ENCODE data around the gene TTLL12. TPM values are rescaled to one million over a fixed set of nuclear protein-coding genes. Genes with fewer than 3 reads are reported as not detected.

Gene TTLL12
- polyA plus RNA-seq, 1 donor (not counting 4 experiments of a cell fraction or from before 2014, with no cell fraction given), result 22.1 TPM

DNA sequence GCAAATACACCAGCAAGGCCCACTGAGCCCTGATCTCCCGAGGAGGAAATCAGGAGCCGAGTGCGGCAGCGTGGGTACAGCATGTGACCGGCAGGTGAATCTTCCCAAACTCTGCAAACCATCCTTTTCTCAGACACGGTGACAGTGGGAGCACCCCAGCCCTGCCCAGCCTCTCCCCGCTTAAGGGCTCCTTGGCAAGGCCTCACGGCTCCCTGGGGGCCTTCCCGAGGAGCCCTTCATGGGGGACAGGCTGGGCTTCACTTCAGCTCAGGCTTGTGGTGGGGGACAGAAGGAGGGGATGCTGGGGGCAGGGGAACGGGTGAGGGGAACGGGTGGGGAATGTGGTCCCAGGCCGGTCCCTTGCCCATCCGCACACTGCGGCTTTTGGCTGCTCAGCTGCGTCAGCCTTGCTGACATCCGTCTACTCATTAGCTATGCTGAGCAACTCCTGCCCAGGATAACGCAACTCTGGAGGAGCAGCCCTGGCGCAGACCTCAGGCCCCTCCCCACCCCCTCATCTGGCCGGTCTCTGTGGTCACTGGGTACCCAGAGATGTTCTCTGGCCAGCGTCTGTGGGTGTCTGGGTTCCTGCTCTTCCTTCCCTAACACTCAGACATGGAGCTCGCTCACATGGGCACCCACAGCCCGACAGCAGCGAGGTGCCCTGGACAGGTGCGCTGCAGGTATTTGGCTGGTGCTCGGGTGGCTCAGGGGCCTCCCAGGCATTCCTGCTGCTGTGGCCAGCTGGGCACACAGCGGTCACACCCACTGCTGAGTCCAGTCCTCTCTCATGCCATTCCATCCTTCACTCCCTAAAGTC, 22.0 kb upstream of the TTLL12 start:
- Histone ChIP-seq H3K27me3 (ENCODE audit: control insufficient read depth, extremely low read depth, insufficient read depth, low read length) (peaks cover 15% of the 10 kb centered on the region), H3K9ac (ENCODE audit: control insufficient read depth, extremely low read depth, insufficient read depth, low read length) (no peak overlapping the region), H3K9me3 (ENCODE audit: control insufficient read depth, low read depth, low read length) (no peaks in the 10 kb centered on the region), H4K20me1 (ENCODE audit: control insufficient read depth, extremely low read depth, insufficient read depth, low read length) (no peaks in the 10 kb centered on the region), H3K4me1 (ENCODE audit: control insufficient read depth, extremely low read depth, insufficient read depth, low read length) (no peaks in the 10 kb centered on the region), H3K9me1 (ENCODE audit: control insufficient read depth, extremely low read depth, insufficient read depth, low read length) (no peaks in the 10 kb centered on the region), H2AFZ (ENCODE audit: control insufficient read depth, low read length) (no peak overlapping the region), H3K4me2 (ENCODE audit: control insufficient read depth, extremely low read depth, insufficient read depth, low read depth, low read length) (no peak overlapping the region), H3K27ac (ENCODE audit: control insufficient read depth, insufficient read depth, low read length) (no peak overlapping the region), H3K4me3 (ENCODE audit: control insufficient read depth in 2 of 3, extremely low read depth in 1 of 3, insufficient read depth in 2 of 3, low read depth in 1 of 3, low read length in 3 of 3) (no peak overlapping the region), H3K36me3 (ENCODE audit: control insufficient read depth in 2 of 2, extremely low read depth in 1 of 2, insufficient read depth in 2 of 2, low read length in 2 of 2) (no peaks in the 10 kb centered on the region), H3K79me2 (ENCODE audit: control insufficient read depth, insufficient read depth, low read length) (no peaks in the 10 kb centered on the region)
- DNase-seq (ENCODE audit: low read depth, low spot score) (no peak), FAIRE-seq (no peak)
- no peak for TF ChIP-seq CTCF (optimal IDR thresholded peaks at IDR 0.05 in 1 of 3, IDR thresholded peaks at IDR 0.05 in 1 of 3, conservative IDR thresholded peaks at IDR 0.05 in 1 of 3; ENCODE audit: extremely low read depth in 1 of 3, insufficient read depth in 2 of 3, low read length in 3 of 3)
- dilution Hi-C loops (cut with MboI; ENCODE audit: extremely low pct_ligation_motif_present, low sequenced_read_pairs), result no loop called here

- H2AFZ ChIP-seq (ENCODE audit: control insufficient read depth, low read length), result no peak overlapping the region
- no peaks in the 10 kb centered on the region for H3K4me1 ChIP-seq (ENCODE audit: control insufficient read depth, extremely low read depth, insufficient read depth, low read length)
- H3K36me3 ChIP-seq (ENCODE audit: control insufficient read depth in 2 of 2, extremely low read depth in 1 of 2, insufficient read depth in 2 of 2, low read length in 2 of 2), result no peaks in the 10 kb centered on the region
- H3K27ac ChIP-seq (ENCODE audit: control insufficient read depth, insufficient read depth, low read length), result no peak overlapping the region
- H3K9ac ChIP-seq (ENCODE audit: control insufficient read depth, extremely low read depth, insufficient read depth, low read length), result no peak overlapping the region
- H3K4me2 ChIP-seq (ENCODE audit: control insufficient read depth, extremely low read depth, insufficient read depth, low read depth, low read length), result no peak overlapping the region
- no peaks in the 10 kb centered on the region for H3K9me3 ChIP-seq (ENCODE audit: control insufficient read depth, low read depth, low read length)
- no peak for FAIRE-seq
- no peak for DNase-seq (ENCODE audit: low read depth, low spot score)
- dilution Hi-C loops (cut with MboI; ENCODE audit: extremely low pct_ligation_motif_present, low sequenced_read_pairs), result no loop called here
- no peaks in the 10 kb centered on the region for H3K79me2 ChIP-seq (ENCODE audit: control insufficient read depth, insufficient read depth, low read length)
- TF ChIP-seq EZH2 (IDR thresholded peaks at IDR 0.05; ENCODE audit: low read length) (no peak), CTCF (optimal IDR thresholded peaks at IDR 0.05 in 1 of 3, IDR thresholded peaks at IDR 0.05 in 1 of 3, conservative IDR thresholded peaks at IDR 0.05 in 1 of 3; ENCODE audit: extremely low read depth in 1 of 3, insufficient read depth in 2 of 3, low read length in 3 of 3) (no peak)
- H3K9me1 ChIP-seq (ENCODE audit: control insufficient read depth, extremely low read depth, insufficient read depth, low read length), result no peaks in the 10 kb centered on the region
- H4K20me1 ChIP-seq (ENCODE audit: control insufficient read depth, extremely low read depth, insufficient read depth, low read length), result no peaks in the 10 kb centered on the region
- no peak overlapping the region for H3K4me3 ChIP-seq (ENCODE audit: control insufficient read depth in 2 of 3, extremely low read depth in 1 of 3, insufficient read depth in 2 of 3, low read depth in 1 of 3, low read length in 3 of 3)
- peaks cover 15% of the 10 kb centered on the region for H3K27me3 ChIP-seq (ENCODE audit: control insufficient read depth, extremely low read depth, insufficient read depth, low read length)
These were observed 21.1 kb upstream of the TTLL12 start for GRCh38 chr22:43207849-43208702.

All from keratinocyte (primary cell).